WTC11 (cell line): Measurements from ENCODE around the gene ARHGAP29. TPM values are rescaled to one million over a fixed set of nuclear protein-coding genes. Genes with fewer than 3 reads are reported as not detected.

ENCODE experiments used
- ATAC-seq: fragments of 200-7000 bp; cut with Tn5 transposase; 2 replicates; pipeline ENCODE4 v1.10.0; 2021; ENCODE audit warnings: mild to moderate bottlenecking, moderate library complexity
- CTCF ChIA-PET: fragments of 300-600 bp; sonication (Branson Sonifier 250); formaldehyde crosslinking; loops from one replicate; lab custom pipeline; 2021; ENCODE audit warnings: antibody characterized with exemption; lab: Charles Lee
- POLR2A ChIA-PET: fragments of 350-600 bp; sonication (Branson Sonifier 250); formaldehyde crosslinking; loops from one replicate; lab custom pipeline; 2021; ENCODE audit warnings: antibody characterized with exemption; lab: Charles Lee
- DNase-seq: peaks from one replicate; pipeline ENCODE4 v3.0.0; 2021; ENCODE audit warnings: low spot score
- H3K27ac Mint-ChIP-seq: 2 replicates; pipeline ENCODE4 v1.8.0; 2021; ENCODE audit warnings: mixed read lengths
- H3K27me3 Mint-ChIP-seq: 2 replicates; pipeline ENCODE4 v1.8.0; 2021; ENCODE audit warnings: low read depth, mild to moderate bottlenecking, moderate library complexity, mixed read lengths
- H3K36me3 Mint-ChIP-seq: 2 replicates; pipeline ENCODE4 v1.8.0; 2021; ENCODE audit warnings: mixed read lengths
- H3K4me1 Mint-ChIP-seq: 2 replicates; pipeline ENCODE4 v1.8.0; 2022; ENCODE audit warnings: mixed read lengths
- H3K4me3 Mint-ChIP-seq: 2 replicates; pipeline ENCODE4 v1.8.0; 2021; ENCODE audit warnings: mild to moderate bottlenecking, moderate library complexity, mixed read lengths
- H3K9me3 Mint-ChIP-seq: 2 replicates; pipeline ENCODE4 v1.8.0; 2021; ENCODE audit warnings: mixed read lengths
- ARID4B ChIP-seq: sonication (generic); formaldehyde crosslinking; IDR thresholded peaks from 2 replicates; pipeline ENCODE4 v1.8.0; 2023; ENCODE audit warnings: missing genetic modification reagents, mild to moderate bottlenecking, borderline replicate concordance
- CREB1 ChIP-seq: sonication (generic); formaldehyde crosslinking; IDR thresholded peaks from 2 replicates; pipeline ENCODE4 v1.8.0; 2023; ENCODE audit warnings: mild to moderate bottlenecking, missing genetic modification reagents
- CREM ChIP-seq: sonication (generic); formaldehyde crosslinking; IDR thresholded peaks from 2 replicates; pipeline ENCODE4 v1.8.1; 2022; ENCODE audit warnings: mild to moderate bottlenecking, missing genetic modification reagents, moderate library complexity
- E2F1 ChIP-seq: sonication (generic); formaldehyde crosslinking; IDR thresholded peaks from 2 replicates; pipeline ENCODE4 v1.8.0; 2022; ENCODE audit warnings: mild to moderate bottlenecking, missing genetic modification reagents
- E2F5 ChIP-seq: sonication (generic); formaldehyde crosslinking; IDR thresholded peaks from 2 replicates; pipeline ENCODE4 v1.8.1; 2022; ENCODE audit warnings: mild to moderate bottlenecking, moderate library complexity, missing genetic modification reagents
- EMX1 ChIP-seq: fragments of 250-450 bp; sonication (Bioruptor Pico); IDR thresholded peaks from 2 replicates; pipeline ENCODE4 v1.8.0; 2021; ENCODE audit warnings: mild to moderate bottlenecking
- GRHL2 ChIP-seq: fragments of 250-450 bp; sonication (Bioruptor Pico); IDR thresholded peaks from 2 replicates; pipeline ENCODE4 v1.8.0; 2022; ENCODE audit warnings: mild to moderate bottlenecking, moderate library complexity; ENCODE audit not compliant: insufficient replicate concordance, severe bottlenecking
- JUN ChIP-seq: sonication (generic); formaldehyde crosslinking; IDR thresholded peaks from 2 replicates; pipeline ENCODE4 v1.8.0; 2023; ENCODE audit warnings: mild to moderate bottlenecking, missing genetic modification reagents
- KAT7 ChIP-seq: sonication (generic); formaldehyde crosslinking; IDR thresholded peaks from 2 replicates; pipeline ENCODE4 v1.8.1; 2023; ENCODE audit warnings: missing genetic modification reagents, mild to moderate bottlenecking, borderline replicate concordance
- NFYB ChIP-seq: sonication (generic); formaldehyde crosslinking; conservative IDR thresholded peaks from 2 replicates; pipeline ENCODE4 v1.8.0; 2022; ENCODE audit warnings: low read depth, missing genetic modification reagents
- NR1H2 ChIP-seq: sonication (generic); formaldehyde crosslinking; IDR thresholded peaks from 2 replicates; pipeline ENCODE4 v1.9.0; 2021; ENCODE audit warnings: mild to moderate bottlenecking, moderate library complexity, missing genetic modification reagents
- NR3C1 ChIP-seq: sonication (generic); formaldehyde crosslinking; conservative IDR thresholded peaks from 2 replicates; pipeline ENCODE4 v1.8.1; 2023; ENCODE audit warnings: low read depth, mild to moderate bottlenecking, missing genetic modification reagents
- PRDM15 ChIP-seq: sonication (generic); formaldehyde crosslinking; IDR thresholded peaks from 2 replicates; pipeline ENCODE4 v1.8.0; 2022; ENCODE audit warnings: missing genetic modification reagents
- TCF7 ChIP-seq: sonication (generic); formaldehyde crosslinking; IDR thresholded peaks from 2 replicates; pipeline ENCODE4 v1.8.0; 2022; ENCODE audit warnings: mild to moderate bottlenecking, low read depth, missing genetic modification reagents, moderate library complexity
- TEAD1 ChIP-seq: sonication (generic); formaldehyde crosslinking; IDR thresholded peaks from 2 replicates; pipeline ENCODE4 v1.8.0; 2022; ENCODE audit warnings: mild to moderate bottlenecking, missing genetic modification reagents
- TP53 ChIP-seq: sonication (generic); formaldehyde crosslinking; IDR thresholded peaks from 2 replicates; pipeline ENCODE4 v1.8.1; 2023; ENCODE audit warnings: mild to moderate bottlenecking, missing genetic modification reagents
- USF1 ChIP-seq: sonication (generic); formaldehyde crosslinking; IDR thresholded peaks from 2 replicates; pipeline ENCODE4 v1.8.0; 2022; ENCODE audit warnings: mild to moderate bottlenecking, missing genetic modification reagents
- ZNF121 ChIP-seq: sonication (generic); formaldehyde crosslinking; IDR thresholded peaks from 2 replicates; pipeline ENCODE4 v1.8.0; 2023; ENCODE audit warnings: missing genetic modification reagents
- ZNF423 ChIP-seq: fragments of 250-450 bp; sonication (Bioruptor Pico); IDR thresholded peaks from 2 replicates; pipeline ENCODE4 v2.1.2; 2022; ENCODE audit warnings: mild to moderate bottlenecking, moderate library complexity
- total RNA-seq: library from RNA; stranded (reverse); gene quantifications from 3 replicates; pipeline ENCODE4 v1.2.3, GENCODE V29; 2021

The ARHGAP29 gene
- total RNA-seq, 1 experiment from 2014 or later, result 6.6 TPM

GRCh38 chr1:94237291-94238226 lies at the start of gene ARHGAP29 (continued):
- no peak; the same call in 1 of the 2 replicates for TF ChIP-seq TP53 (CRISPR knock-in tag)
- TF ChIP-seq GRHL2, result no peak
- TF ChIP-seq NR3C1, result no peak
- no peak for TF ChIP-seq CREM (CRISPR knock-in tag)
- TF ChIP-seq E2F5, result 0 out of 2 replicates have a peak, but pooled peaks have one; percentile 49
- no peak for TF ChIP-seq ZNF423 (CRISPR knock-in tag)
- 0 out of 2 replicates have a peak, but pooled peaks have one; percentile 12 for TF ChIP-seq TEAD1 (CRISPR knock-in tag)
- TF ChIP-seq NFYB (CRISPR knock-in tag), result no peak

- ChIA-PET CTCF (no interaction called here), POLR2A (no interaction called here)
- ATAC-seq, result no peak
- H3K9me3 Mint-ChIP-seq, result no peaks in the 10 kb centered on the region
- no peak for DNase-seq
- H3K4me3 Mint-ChIP-seq, result no peak overlapping the region
- TF ChIP-seq CREB1 (CRISPR knock-in tag), result no peak
- no peaks in the 10 kb centered on the region for H3K4me1 Mint-ChIP-seq
- no peaks in the 10 kb centered on the region for H3K36me3 Mint-ChIP-seq
- H3K27ac Mint-ChIP-seq, result no peak overlapping the region
- peaks cover 18% of the 10 kb centered on the region for H3K27me3 Mint-ChIP-seq
These were observed 49.6 kb upstream of the ARHGAP29 start for GRCh38 chr1:94286864-94287437.

GRCh38 chr1:94285031-94285654 lies 47.8 kb upstream of the ARHGAP29 start:
- Mint-ChIP-seq H3K4me1 (no peaks in the 10 kb centered on the region), H3K4me3 (no peak overlapping the region), H3K9me3 (no peaks in the 10 kb centered on the region), H3K27me3 (peaks cover 8% of the 10 kb centered on the region), H3K36me3 (no peaks in the 10 kb centered on the region), H3K27ac (no peak overlapping the region)
- ChIA-PET CTCF (no interaction called here), POLR2A (no interaction called here)
- DNase-seq, result no peak
- ATAC-seq, result no peak
- no peak for TF ChIP-seq KAT7 (CRISPR knock-in tag)
- TF ChIP-seq EMX1 (CRISPR knock-in tag), result no peak
- TF ChIP-seq JUN, result no peak
- TF ChIP-seq E2F1 (CRISPR knock-in tag), result no peak
- no peak for TF ChIP-seq ARID4B (CRISPR knock-in tag)
- no peak for TF ChIP-seq NR3C1
- no peak for TF ChIP-seq USF1 (CRISPR knock-in tag)
- no peak for TF ChIP-seq TCF7 (CRISPR knock-in tag)
- no peak for TF ChIP-seq NR1H2 (CRISPR knock-in tag)
- TF ChIP-seq PRDM15, result no peak
- TF ChIP-seq GRHL2, result no peak
- no peak for TF ChIP-seq ZNF121 (CRISPR knock-in tag)
